Measurements from ENCODE around the gene NMRK1.
A peak's percentile ranks its signal among the peaks of the same experiment; 100 is the strongest.

NMRK1 gene

DNA sequence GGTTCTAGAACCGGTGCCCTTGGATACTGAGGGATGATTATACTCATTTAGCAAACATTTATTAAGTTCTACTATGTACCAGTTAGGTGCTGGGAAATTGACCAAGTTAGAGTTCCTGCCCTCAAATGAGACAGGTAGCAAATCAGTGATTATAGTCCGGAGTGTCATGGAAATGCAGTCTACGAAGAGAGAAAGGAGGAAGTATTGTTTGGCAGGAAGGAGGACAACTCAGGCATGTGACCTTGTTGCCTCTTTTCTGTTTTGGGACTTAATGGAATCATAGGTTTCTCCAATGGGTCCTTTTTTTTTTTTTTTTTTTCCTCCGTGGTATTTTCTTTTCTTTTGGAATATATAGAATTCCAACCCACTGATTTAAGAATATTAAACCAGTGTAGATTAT is 28.4 kb upstream of the NMRK1 start:
- H3K36me3 ChIP-seq (ENCODE audit: control insufficient read depth in 1 of 2, insufficient read depth in 2 of 2, low read length in 2 of 2), result peaks cover 2 to 12% of the 10 kb centered on the region in 2 experiments
- H3K4ac ChIP-seq (ENCODE audit: low read depth, low read length), result peak overlapping the region; percentile 6
- H2AFZ ChIP-seq (ENCODE audit: insufficient read depth, low read length, poor library complexity), result no peak overlapping the region
- no peak overlapping the region for H2BK5ac ChIP-seq (ENCODE audit: low read depth, low read length, poor library complexity)
- H3K79me2 ChIP-seq (ENCODE audit: control insufficient read depth, insufficient read depth, low read length, poor library complexity), result no peaks in the 10 kb centered on the region
- no peak overlapping the region for H2BK120ac ChIP-seq (ENCODE audit: insufficient read depth, low read length, poor library complexity)
- no peaks in the 10 kb centered on the region for H3K27me3 ChIP-seq (ENCODE audit: insufficient read depth, low read length)
- no peak overlapping the region for H4K8ac ChIP-seq (ENCODE audit: low read depth, low read length)
- no peak overlapping the region for H3K27ac ChIP-seq (ENCODE audit: low read depth, low read length)
- H3K9ac ChIP-seq (ENCODE audit: low read length), result no peak overlapping the region
- no peak overlapping the region for H3K4me3 ChIP-seq (ENCODE audit: low read depth, low read length)
- WGBS (ENCODE audit: extremely low coverage, insufficient coverage, insufficient read length), result no CpG with 5 or more reads among the region's 4 CpGs
- no peak for DNase-seq
- H4K12ac ChIP-seq (ENCODE audit: low read depth, low read length), result no peak overlapping the region
- H4K91ac ChIP-seq (ENCODE audit: low read depth, low read length), result no peak overlapping the region
- no peaks in the 10 kb centered on the region for H3K4me1 ChIP-seq (ENCODE audit: control insufficient read depth in 1 of 2, insufficient read depth in 2 of 2, low read length in 2 of 2)
- no peak overlapping the region for H3K18ac ChIP-seq (ENCODE audit: low read length)
- no peak overlapping the region for H3K14ac ChIP-seq (ENCODE audit: low read length)
- H2AK5ac ChIP-seq (ENCODE audit: low read length), result no peak overlapping the region
- no peaks in the 10 kb centered on the region for H3K79me1 ChIP-seq (ENCODE audit: low read length)
- H2BK12ac ChIP-seq (ENCODE audit: low read length), result no peak overlapping the region
- H3K4me2 ChIP-seq (ENCODE audit: low read length), result no peak overlapping the region
- no peak overlapping the region for H3K23ac ChIP-seq (ENCODE audit: low read length)
- no peaks in the 10 kb centered on the region for H3K9me3 ChIP-seq (ENCODE audit: insufficient read depth, low read depth, low read length)

- H3K79me1 ChIP-seq (ENCODE audit: low read length), result no peaks in the 10 kb centered on the region
- H4K12ac ChIP-seq (ENCODE audit: low read depth, low read length), result no peak overlapping the region
- no CpG with 5 or more reads among the region's 4 CpGs for WGBS (ENCODE audit: extremely low coverage, insufficient coverage, insufficient read length)
- no peak overlapping the region for H3K4ac ChIP-seq (ENCODE audit: low read depth, low read length)
- H2AK5ac ChIP-seq (ENCODE audit: low read length), result no peak overlapping the region
- no peak overlapping the region for H3K4me3 ChIP-seq (ENCODE audit: low read depth, low read length)
- no peak overlapping the region for H3K23ac ChIP-seq (ENCODE audit: low read length)
- H3K4me1 ChIP-seq (ENCODE audit: control insufficient read depth in 1 of 2, insufficient read depth in 2 of 2, low read length in 2 of 2), result no peaks in the 10 kb centered on the region
- H3K18ac ChIP-seq (ENCODE audit: low read length), result no peak overlapping the region
- no peak overlapping the region for H3K27ac ChIP-seq (ENCODE audit: low read depth, low read length)
- no peak overlapping the region for H3K4me2 ChIP-seq (ENCODE audit: low read length)
- no peak for DNase-seq
- H2BK5ac ChIP-seq (ENCODE audit: low read depth, low read length, poor library complexity), result no peak overlapping the region
- no peak overlapping the region for H4K8ac ChIP-seq (ENCODE audit: low read depth, low read length)
- no peak overlapping the region for H3K14ac ChIP-seq (ENCODE audit: low read length)
- H2BK120ac ChIP-seq (ENCODE audit: insufficient read depth, low read length, poor library complexity), result no peak overlapping the region
- H4K91ac ChIP-seq (ENCODE audit: low read depth, low read length), result no peak overlapping the region
- no peaks in the 10 kb centered on the region for H3K27me3 ChIP-seq (ENCODE audit: insufficient read depth, low read length)
- H2BK12ac ChIP-seq (ENCODE audit: low read length), result no peak overlapping the region
- no peak overlapping the region for H2AFZ ChIP-seq (ENCODE audit: insufficient read depth, low read length, poor library complexity)
- H3K9ac ChIP-seq (ENCODE audit: low read length), result no peak overlapping the region
- no peaks in the 10 kb centered on the region for H3K9me3 ChIP-seq (ENCODE audit: insufficient read depth, low read depth, low read length)
- no peaks in the 10 kb centered on the region for H3K79me2 ChIP-seq (ENCODE audit: control insufficient read depth, insufficient read depth, low read length, poor library complexity)
- H3K36me3 ChIP-seq (ENCODE audit: control insufficient read depth in 1 of 2, insufficient read depth in 2 of 2, low read length in 2 of 2), result no peaks in the 10 kb centered on the region
These were observed 24.8 kb upstream of the NMRK1 start for GRCh38 chr9:75112789-75113188.

GRCh38 chr9:75111019-75111622 is 23.2 kb upstream of the NMRK1 start:
- H3K18ac ChIP-seq (ENCODE audit: low read length), result no peak overlapping the region
- H3K9me3 ChIP-seq (ENCODE audit: insufficient read depth, low read depth, low read length), result no peaks in the 10 kb centered on the region
- no peak overlapping the region for H4K8ac ChIP-seq (ENCODE audit: low read depth, low read length)
- H2AK5ac ChIP-seq (ENCODE audit: low read length), result no peak overlapping the region
- no peak overlapping the region for H2AFZ ChIP-seq (ENCODE audit: insufficient read depth, low read length, poor library complexity)
- no peak overlapping the region for H3K9ac ChIP-seq (ENCODE audit: low read length)
- H2BK12ac ChIP-seq (ENCODE audit: low read length), result no peak overlapping the region
- H3K27me3 ChIP-seq (ENCODE audit: insufficient read depth, low read length), result no peaks in the 10 kb centered on the region
- no peaks in the 10 kb centered on the region for H3K79me1 ChIP-seq (ENCODE audit: low read length)
- H3K27ac ChIP-seq (ENCODE audit: low read depth, low read length), result no peak overlapping the region
- H3K4me3 ChIP-seq (ENCODE audit: low read depth, low read length), result no peak overlapping the region
- H3K36me3 ChIP-seq (ENCODE audit: control insufficient read depth in 1 of 2, insufficient read depth in 2 of 2, low read length in 2 of 2), result no peaks in the 10 kb centered on the region
- H3K4ac ChIP-seq (ENCODE audit: low read depth, low read length), result no peak overlapping the region
- no peak overlapping the region for H4K91ac ChIP-seq (ENCODE audit: low read depth, low read length)
- no peak overlapping the region for H2BK5ac ChIP-seq (ENCODE audit: low read depth, low read length, poor library complexity)
- H2BK120ac ChIP-seq (ENCODE audit: insufficient read depth, low read length, poor library complexity), result no peak overlapping the region
- no peak overlapping the region for H3K4me2 ChIP-seq (ENCODE audit: low read length)
- peak in 1 of 2 donors; percentile 2 for DNase-seq
- no peak overlapping the region for H3K14ac ChIP-seq (ENCODE audit: low read length)
- no peaks in the 10 kb centered on the region for H3K4me1 ChIP-seq (ENCODE audit: control insufficient read depth in 1 of 2, insufficient read depth in 2 of 2, low read length in 2 of 2)
- no peaks in the 10 kb centered on the region for H3K79me2 ChIP-seq (ENCODE audit: control insufficient read depth, insufficient read depth, low read length, poor library complexity)
- no CpG with 5 or more reads among the region's 5 CpGs for WGBS (ENCODE audit: extremely low coverage, insufficient coverage, insufficient read length)
- H4K12ac ChIP-seq (ENCODE audit: low read depth, low read length), result no peak overlapping the region
- no peak overlapping the region for H3K23ac ChIP-seq (ENCODE audit: low read length)

DNA sequence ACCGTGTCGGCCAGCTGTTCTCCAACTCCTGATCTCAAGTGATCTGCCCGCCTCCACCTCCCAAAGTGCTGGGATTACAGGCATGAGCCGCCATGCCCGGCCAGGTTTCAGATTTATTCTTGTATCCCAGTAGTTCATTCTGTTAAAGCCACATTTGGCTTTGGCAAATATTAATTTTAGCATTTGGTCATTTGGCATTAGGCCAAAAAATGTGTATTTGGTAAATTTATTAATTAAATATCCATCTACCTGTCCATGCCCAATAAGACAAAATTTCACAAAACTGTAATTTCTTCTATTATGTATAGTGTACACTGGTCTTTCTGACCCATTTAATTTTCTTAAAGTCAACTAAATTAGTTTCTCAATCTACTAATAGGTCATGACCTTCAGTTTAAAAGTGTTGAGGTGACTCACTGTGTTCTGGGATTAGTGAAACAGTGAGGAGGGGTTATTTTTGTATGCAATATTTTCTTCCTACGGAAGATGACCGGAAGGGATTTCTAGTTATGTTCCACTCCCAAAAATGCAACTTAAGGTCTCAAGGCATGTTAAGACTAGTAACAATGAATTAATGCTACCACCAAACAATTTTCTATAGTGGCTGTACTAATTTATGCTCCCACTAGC is 21.4 kb upstream of the NMRK1 start:
- H2AK5ac ChIP-seq (ENCODE audit: low read length), result no peak overlapping the region
- H2AFZ ChIP-seq (ENCODE audit: insufficient read depth, low read length, poor library complexity), result no peak overlapping the region
- no peak overlapping the region for H4K8ac ChIP-seq (ENCODE audit: low read depth, low read length)
- no peaks in the 10 kb centered on the region for H3K79me2 ChIP-seq (ENCODE audit: control insufficient read depth, insufficient read depth, low read length, poor library complexity)
- no peak overlapping the region for H3K4ac ChIP-seq (ENCODE audit: low read depth, low read length)
- WGBS (ENCODE audit: extremely low coverage, insufficient coverage, insufficient read length), result no CpG with 5 or more reads among the region's 7 CpGs
- H3K4me2 ChIP-seq (ENCODE audit: low read length), result no peak overlapping the region
- H3K27me3 ChIP-seq (ENCODE audit: insufficient read depth, low read length), result no peaks in the 10 kb centered on the region
- H3K9ac ChIP-seq (ENCODE audit: low read length), result no peak overlapping the region
- no peak overlapping the region for H3K23ac ChIP-seq (ENCODE audit: low read length)
- H2BK120ac ChIP-seq (ENCODE audit: insufficient read depth, low read length, poor library complexity), result no peak overlapping the region
- no peak overlapping the region for H4K12ac ChIP-seq (ENCODE audit: low read depth, low read length)
- H3K36me3 ChIP-seq (ENCODE audit: control insufficient read depth in 1 of 2, insufficient read depth in 2 of 2, low read length in 2 of 2), result no peaks in the 10 kb centered on the region
- H3K27ac ChIP-seq (ENCODE audit: low read depth, low read length), result no peak overlapping the region
- no peak overlapping the region for H4K91ac ChIP-seq (ENCODE audit: low read depth, low read length)
- H2BK12ac ChIP-seq (ENCODE audit: low read length), result no peak overlapping the region
- H3K4me1 ChIP-seq (ENCODE audit: control insufficient read depth in 1 of 2, insufficient read depth in 2 of 2, low read length in 2 of 2), result peaks cover 0 to 2% of the 10 kb centered on the region in 2 experiments
- H3K4me3 ChIP-seq (ENCODE audit: low read depth, low read length), result no peak overlapping the region
- H2BK5ac ChIP-seq (ENCODE audit: low read depth, low read length, poor library complexity), result no peak overlapping the region
- no peak overlapping the region for H3K14ac ChIP-seq (ENCODE audit: low read length)
- DNase-seq, result no peak
- no peaks in the 10 kb centered on the region for H3K79me1 ChIP-seq (ENCODE audit: low read length)
- H3K18ac ChIP-seq (ENCODE audit: low read length), result no peak overlapping the region
- no peaks in the 10 kb centered on the region for H3K9me3 ChIP-seq (ENCODE audit: insufficient read depth, low read depth, low read length)
